Measurements from ENCODE around the gene PTBP3. TPM values are rescaled to one million over a fixed set of nuclear protein-coding genes. Genes with fewer than 3 reads are reported as not detected.
"Not testable (repeated sequence)": the region's sequence is repeated elsewhere in the genome, so short reads cannot be mapped to it uniquely, and the experiment has no call there.

PTBP3 gene
- polyA plus RNA-seq, 1 donor: 40.8 TPM

GRCh38 chr9:112190320-112190719 lies 143.1 kb downstream of the PTBP3 start:
- H3K9me3 ChIP-seq (ENCODE audit: control insufficient read depth, low read depth, low read length); H3K27me3 ChIP-seq (ENCODE audit: control insufficient read depth, insufficient read depth, low read length); H3K4me3 ChIP-seq (ENCODE audit: low read length); DNase-seq; H3K27ac ChIP-seq (ENCODE audit: low read length); H3K4me1 ChIP-seq (ENCODE audit: control insufficient read depth, insufficient read depth, low read length); H3K36me3 ChIP-seq (ENCODE audit: control insufficient read depth, insufficient read depth, low read length): not testable (repeated sequence)
- WGBS (ENCODE audit: insufficient coverage, low lambda C conversion rate): no CpG with 5 or more reads among the region's 1 CpG

- Histone ChIP-seq H3K9me3 (ENCODE audit: control insufficient read depth, low read depth, low read length) (no peaks in the 10 kb centered on the region), H3K27me3 (ENCODE audit: control insufficient read depth, insufficient read depth, low read length) (no peaks in the 10 kb centered on the region), H3K4me3 (ENCODE audit: low read length) (no peak overlapping the region), H3K27ac (ENCODE audit: low read length) (no peak overlapping the region), H3K36me3 (ENCODE audit: control insufficient read depth, insufficient read depth, low read length) (no peaks in the 10 kb centered on the region), H3K4me1 (ENCODE audit: control insufficient read depth, insufficient read depth, low read length) (no peaks in the 10 kb centered on the region)
- DNase-seq: no peak
- WGBS (ENCODE audit: insufficient coverage, low lambda C conversion rate): no CpG with 5 or more reads among the region's 1 CpG
Observed at GRCh38 chr9:112188884-112189283, 144.5 kb downstream of the PTBP3 start.

- no peak for DNase-seq
- no CpG with 5 or more reads among the region's 4 CpGs for WGBS (ENCODE audit: insufficient coverage, low lambda C conversion rate)
Observed at GRCh38 chr9:112187404-112187803, 146.0 kb downstream of the PTBP3 start.

GRCh38 chr9:112186695-112187094 lies 146.7 kb downstream of the PTBP3 start:
- H3K27me3 ChIP-seq (ENCODE audit: control insufficient read depth, insufficient read depth, low read length): no peaks in the 10 kb centered on the region
- no peaks in the 10 kb centered on the region for H3K36me3 ChIP-seq (ENCODE audit: control insufficient read depth, insufficient read depth, low read length)
- no CpG with 5 or more reads among the region's 4 CpGs for WGBS (ENCODE audit: insufficient coverage, low lambda C conversion rate)
- H3K4me3 ChIP-seq (ENCODE audit: low read length): no peak overlapping the region
- DNase-seq: no peak
- no peak overlapping the region for H3K27ac ChIP-seq (ENCODE audit: low read length)
- H3K4me1 ChIP-seq (ENCODE audit: control insufficient read depth, insufficient read depth, low read length): no peaks in the 10 kb centered on the region
- no peaks in the 10 kb centered on the region for H3K9me3 ChIP-seq (ENCODE audit: control insufficient read depth, low read depth, low read length)

More at GRCh38 chr9:112187404-112187803, 146.0 kb downstream of the PTBP3 start:
- H3K27me3 ChIP-seq (ENCODE audit: control insufficient read depth, insufficient read depth, low read length): no peaks in the 10 kb centered on the region
- H3K4me3 ChIP-seq (ENCODE audit: low read length): no peak overlapping the region
- no peaks in the 10 kb centered on the region for H3K9me3 ChIP-seq (ENCODE audit: control insufficient read depth, low read depth, low read length)
- H3K27ac ChIP-seq (ENCODE audit: low read length): no peak overlapping the region
- H3K4me1 ChIP-seq (ENCODE audit: control insufficient read depth, insufficient read depth, low read length): no peaks in the 10 kb centered on the region
- H3K36me3 ChIP-seq (ENCODE audit: control insufficient read depth, insufficient read depth, low read length): no peaks in the 10 kb centered on the region

GRCh38 chr9:112184946-112185345 lies 148.5 kb downstream of the PTBP3 start:
- no peak for DNase-seq
- no CpG with 5 or more reads among the region's 2 CpGs for WGBS (ENCODE audit: insufficient coverage, low lambda C conversion rate)
- no peak overlapping the region for H3K27ac ChIP-seq (ENCODE audit: low read length)

GRCh38 chr9:112184221-112184620 lies 149.2 kb downstream of the PTBP3 start:
- H3K27me3 ChIP-seq (ENCODE audit: control insufficient read depth, insufficient read depth, low read length): no peaks in the 10 kb centered on the region
- no peaks in the 10 kb centered on the region for H3K9me3 ChIP-seq (ENCODE audit: control insufficient read depth, low read depth, low read length)
- H3K4me3 ChIP-seq (ENCODE audit: low read length): no peak overlapping the region
- no CpG with 5 or more reads among the region's 3 CpGs for WGBS (ENCODE audit: insufficient coverage, low lambda C conversion rate)
- no peak overlapping the region for H3K27ac ChIP-seq (ENCODE audit: low read length)
- peaks cover 10% of the 10 kb centered on the region for H3K4me1 ChIP-seq (ENCODE audit: control insufficient read depth, insufficient read depth, low read length)
- H3K36me3 ChIP-seq (ENCODE audit: control insufficient read depth, insufficient read depth, low read length): no peaks in the 10 kb centered on the region
- DNase-seq: no peak

More at GRCh38 chr9:112184946-112185345, 148.5 kb downstream of the PTBP3 start:
- no peak overlapping the region for H3K4me3 ChIP-seq (ENCODE audit: low read length)
- no peaks in the 10 kb centered on the region for H3K27me3 ChIP-seq (ENCODE audit: control insufficient read depth, insufficient read depth, low read length)
- no peaks in the 10 kb centered on the region for H3K9me3 ChIP-seq (ENCODE audit: control insufficient read depth, low read depth, low read length)
- H3K36me3 ChIP-seq (ENCODE audit: control insufficient read depth, insufficient read depth, low read length): no peaks in the 10 kb centered on the region
- H3K4me1 ChIP-seq (ENCODE audit: control insufficient read depth, insufficient read depth, low read length): peaks cover 10% of the 10 kb centered on the region

GRCh38 chr9:112180387-112180881 lies 153.0 kb downstream of the PTBP3 start:
- no CpG with 5 or more reads among the region's 3 CpGs for WGBS (ENCODE audit: insufficient coverage, low lambda C conversion rate)
- peak in 1 of 2 donors; percentile 41 for DNase-seq

GRCh38 chr9:112179816-112180215 lies 153.6 kb downstream of the PTBP3 start:
- Histone ChIP-seq H3K9me3 (ENCODE audit: control insufficient read depth, low read depth, low read length) (no peaks in the 10 kb centered on the region), H3K36me3 (ENCODE audit: control insufficient read depth, insufficient read depth, low read length) (no peaks in the 10 kb centered on the region), H3K27ac (ENCODE audit: low read length) (no peak overlapping the region), H3K27me3 (ENCODE audit: control insufficient read depth, insufficient read depth, low read length) (no peaks in the 10 kb centered on the region), H3K4me3 (ENCODE audit: low read length) (no peak overlapping the region), H3K4me1 (ENCODE audit: control insufficient read depth, insufficient read depth, low read length) (peaks cover 30% of the 10 kb centered on the region)
- DNase-seq: no peak
- WGBS (ENCODE audit: insufficient coverage, low lambda C conversion rate): no CpG with 5 or more reads among the region's 4 CpGs

More at GRCh38 chr9:112180387-112180881, 153.0 kb downstream of the PTBP3 start:
- no peak overlapping the region for H3K27ac ChIP-seq (ENCODE audit: low read length)
- H3K36me3 ChIP-seq (ENCODE audit: control insufficient read depth, insufficient read depth, low read length): no peaks in the 10 kb centered on the region
- H3K9me3 ChIP-seq (ENCODE audit: control insufficient read depth, low read depth, low read length): no peaks in the 10 kb centered on the region
- H3K27me3 ChIP-seq (ENCODE audit: control insufficient read depth, insufficient read depth, low read length): no peaks in the 10 kb centered on the region
- H3K4me1 ChIP-seq (ENCODE audit: control insufficient read depth, insufficient read depth, low read length): peaks cover 30% of the 10 kb centered on the region
- H3K4me3 ChIP-seq (ENCODE audit: low read length): no peak overlapping the region

GRCh38 chr9:112176524-112176923 lies 156.9 kb downstream of the PTBP3 start:
- H3K4me1 ChIP-seq (ENCODE audit: control insufficient read depth, insufficient read depth, low read length): peaks cover 56% of the 10 kb centered on the region
- no peaks in the 10 kb centered on the region for H3K27me3 ChIP-seq (ENCODE audit: control insufficient read depth, insufficient read depth, low read length)
- H3K9me3 ChIP-seq (ENCODE audit: control insufficient read depth, low read depth, low read length): no peaks in the 10 kb centered on the region
- WGBS (ENCODE audit: insufficient coverage, low lambda C conversion rate): no CpG with 5 or more reads among the region's 5 CpGs
- peak overlapping the region; percentile 90 for H3K27ac ChIP-seq (ENCODE audit: low read length)
- DNase-seq: peak; percentile 69 to 94
- H3K36me3 ChIP-seq (ENCODE audit: control insufficient read depth, insufficient read depth, low read length): no peaks in the 10 kb centered on the region
- H3K4me3 ChIP-seq (ENCODE audit: low read length): no peak overlapping the region

GRCh38 chr9:112175796-112176315 lies 157.6 kb downstream of the PTBP3 start:
- no CpG with 5 or more reads among the region's 17 CpGs for WGBS (ENCODE audit: insufficient coverage, low lambda C conversion rate)
- Histone ChIP-seq H3K36me3 (ENCODE audit: control insufficient read depth, insufficient read depth, low read length) (no peaks in the 10 kb centered on the region), H3K4me1 (ENCODE audit: control insufficient read depth, insufficient read depth, low read length) (peaks cover 59% of the 10 kb centered on the region), H3K27me3 (ENCODE audit: control insufficient read depth, insufficient read depth, low read length) (no peaks in the 10 kb centered on the region), H3K4me3 (ENCODE audit: low read length) (peak overlapping the region; percentile 65), H3K9me3 (ENCODE audit: control insufficient read depth, low read depth, low read length) (no peaks in the 10 kb centered on the region), H3K27ac (ENCODE audit: low read length) (peak overlapping the region; percentile 90)
- DNase-seq: peak in 1 of 2 donors; percentile 59
